ACC112 (cell line): Measurements from ENCODE around the gene CCDC66.
"Not testable (repeated sequence)": the region's sequence is repeated elsewhere in the genome, so short reads cannot be mapped to it uniquely, and the experiment has no call there.

Source experiments
- H2AFZ ChIP-seq: fragments of 200-600 bp; sonication (generic); one replicate; pipeline ENCODE4 v1.6.0; 2017; ENCODE audit warnings: antibody characterized with exemption, low read length; ENCODE audit not compliant: unreplicated experiment
- H3K27ac ChIP-seq: fragments of 200-600 bp; sonication (generic); 2 replicates; pipeline ENCODE4 v1.5.1; 2014; ENCODE audit warnings: low read depth, mild to moderate bottlenecking, antibody characterized with exemption, low read length, moderate library complexity
- H3K27me3 ChIP-seq: fragments of 200-600 bp; sonication (generic); 2 replicates; pipeline ENCODE4 v1.6.1; 2014; ENCODE audit warnings: mild to moderate bottlenecking, antibody characterized with exemption, low read length, moderate library complexity, mixed read lengths; ENCODE audit not compliant: insufficient read depth
- H3K36me3 ChIP-seq: fragments of 200-600 bp; sonication (generic); 2 replicates; pipeline ENCODE4 v1.6.1; 2016; ENCODE audit warnings: mild to moderate bottlenecking, antibody characterized with exemption, low read length, moderate library complexity, mixed read lengths; ENCODE audit not compliant: insufficient read depth
- H3K4me1 ChIP-seq: fragments of 200-600 bp; sonication (generic); one replicate; pipeline ENCODE4 v1.6.1; 2016; ENCODE audit warnings: low read length, mixed read lengths; ENCODE audit not compliant: insufficient read depth, unreplicated experiment, control insufficient read depth
- H3K4me3 ChIP-seq: fragments of 200-600 bp; sonication (generic); 2 replicates; pipeline ENCODE4 v1.5.1; 2014; ENCODE audit warnings: mild to moderate bottlenecking, low read depth, low read length
- H3K79me2 ChIP-seq: fragments of 200-600 bp; sonication (generic); one replicate; pipeline ENCODE4 v1.6.0; 2016; ENCODE audit warnings: low read length; ENCODE audit not compliant: control insufficient read depth, unreplicated experiment, insufficient read depth

CCDC66 gene

GRCh38 chr3:56591262-56591661, 34.3 kb downstream of the CCDC66 start:
- Histone ChIP-seq H3K36me3 (peaks cover 11% of the 10 kb centered on the region; the same call in 1 of the 2 replicates), H3K27ac (no peak overlapping the region)

DNA sequence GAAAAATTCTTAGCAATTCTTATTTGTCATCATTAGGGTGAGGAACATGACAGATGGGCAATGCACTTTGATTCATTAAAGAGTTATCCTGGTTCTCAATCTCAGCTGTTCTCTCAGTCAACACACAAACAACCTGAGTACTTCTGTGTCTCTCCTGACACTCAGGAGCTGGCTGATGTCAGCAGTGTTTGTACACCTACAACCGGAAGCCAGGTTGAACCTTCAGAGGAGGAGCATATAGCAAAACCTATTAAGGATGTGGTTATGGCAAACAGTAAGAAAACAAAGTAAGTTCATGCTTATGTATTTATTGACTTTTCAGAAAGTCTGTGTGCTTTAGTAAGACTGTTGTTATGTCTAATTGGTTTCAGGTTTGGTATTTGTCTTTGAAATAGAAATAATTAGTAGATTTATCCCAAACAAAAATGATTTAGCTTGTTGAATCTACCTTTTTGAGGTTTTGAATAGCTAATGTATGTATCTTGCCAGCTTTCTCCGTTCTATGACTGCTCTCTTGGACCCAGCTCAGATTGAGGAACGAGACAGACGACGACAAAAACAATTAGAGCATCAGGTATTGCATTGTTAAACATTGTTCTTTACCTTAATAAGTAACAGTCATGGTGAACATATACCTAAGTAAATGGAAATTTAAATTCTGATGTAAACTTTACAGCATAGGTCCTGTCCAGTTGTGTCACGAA, 36.6 kb downstream of the CCDC66 start:
- H3K79me2 ChIP-seq = peaks cover 3% of the 10 kb centered on the region
- no peaks in the 10 kb centered on the region for H3K4me1 ChIP-seq
- H3K36me3 ChIP-seq = peaks cover 11% of the 10 kb centered on the region; the same call in 1 of the 2 replicates
- H3K27me3 ChIP-seq = no peaks in the 10 kb centered on the region
- no peak overlapping the region for H2AFZ ChIP-seq
- H3K4me3 ChIP-seq = no peak overlapping the region
- H3K27ac ChIP-seq = no peak overlapping the region

More at GRCh38 chr3:56591262-56591661, 34.3 kb downstream of the CCDC66 start:
- no peaks in the 10 kb centered on the region for H3K4me1 ChIP-seq
- H3K79me2 ChIP-seq = no peaks in the 10 kb centered on the region
- H3K4me3 ChIP-seq = no peak overlapping the region
- H2AFZ ChIP-seq = no peak overlapping the region
- H3K27me3 ChIP-seq = no peaks in the 10 kb centered on the region

GRCh38 chr3:56595975-56596840, 39.2 kb downstream of the CCDC66 start:
- Histone ChIP-seq H3K27me3 (no peaks in the 10 kb centered on the region), H3K4me3 (no peak overlapping the region), H3K79me2 (peaks cover 8% of the 10 kb centered on the region), H3K36me3 (peaks cover 11% of the 10 kb centered on the region; the same call in 1 of the 2 replicates), H3K4me1 (no peaks in the 10 kb centered on the region), H3K27ac (no peak overlapping the region), H2AFZ (no peak overlapping the region)

- H3K36me3 ChIP-seq = peaks cover 19% of the 10 kb centered on the region
- not testable (repeated sequence) for H2AFZ ChIP-seq, H3K4me1 ChIP-seq, H3K27me3 ChIP-seq, H3K27ac ChIP-seq, H3K79me2 ChIP-seq, H3K4me3 ChIP-seq
Observed at GRCh38 chr3:56608479-56608878, 51.5 kb downstream of the CCDC66 start.

DNA sequence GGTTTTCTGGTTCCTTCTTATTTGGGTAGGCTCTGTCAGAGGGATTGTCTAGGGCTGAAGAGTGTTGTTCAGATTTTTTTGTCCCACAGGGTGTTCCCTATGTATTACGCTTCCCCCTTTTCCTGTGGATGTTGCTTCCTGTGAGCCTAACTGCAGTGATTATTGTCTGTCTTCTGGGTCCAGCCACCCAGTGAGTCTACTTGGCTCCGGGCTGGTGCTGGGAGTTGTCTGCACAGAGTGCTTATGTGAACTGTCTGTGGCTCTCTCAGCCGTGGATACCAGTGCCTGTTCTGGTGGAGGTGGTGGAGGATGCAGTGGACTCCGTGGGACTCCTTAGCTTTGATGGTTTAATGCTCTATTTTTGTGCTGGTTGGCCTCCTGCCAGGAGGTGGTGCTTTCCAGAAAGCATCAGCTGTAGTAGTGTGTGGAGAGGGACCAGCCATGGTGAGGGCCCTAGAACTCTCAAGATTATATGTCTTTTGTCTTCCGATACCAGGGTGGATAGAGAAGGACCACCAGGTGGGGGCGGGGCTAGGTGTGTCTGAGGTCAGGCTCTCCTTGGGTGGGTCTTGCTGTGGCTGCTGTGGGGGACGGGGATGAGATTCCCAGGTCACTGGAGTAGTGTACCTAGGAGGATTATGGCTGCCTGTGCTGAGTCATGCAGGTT, 53.8 kb downstream of the CCDC66 start:
- H3K27ac ChIP-seq = no peak overlapping the region
- no peak overlapping the region for H2AFZ ChIP-seq
- H3K36me3 ChIP-seq = peaks cover 32% of the 10 kb centered on the region
- peaks cover 8% of the 10 kb centered on the region for H3K79me2 ChIP-seq
- no peaks in the 10 kb centered on the region for H3K4me1 ChIP-seq
- H3K27me3 ChIP-seq = no peaks in the 10 kb centered on the region
- H3K4me3 ChIP-seq = no peak overlapping the region

DNA sequence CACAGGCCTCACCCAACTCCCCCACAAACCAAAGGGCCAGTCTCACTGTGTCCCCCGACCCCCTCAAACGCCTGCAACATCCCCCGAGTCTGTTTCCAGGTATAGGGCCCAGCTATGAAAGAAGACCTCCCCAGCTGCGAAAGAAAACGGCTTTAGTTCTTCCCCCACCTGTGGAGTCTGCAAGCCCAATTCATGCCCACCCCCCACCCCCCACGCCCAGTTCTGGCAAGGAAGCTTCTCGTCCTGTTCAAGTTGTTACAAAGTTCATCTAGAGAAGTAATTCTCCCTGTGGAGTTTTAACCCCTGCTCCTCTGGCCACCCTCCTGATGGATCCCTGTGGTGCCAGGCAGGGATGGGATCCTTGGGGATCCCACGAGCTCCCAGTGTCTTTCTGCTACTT, 54.4 kb downstream of the CCDC66 start:
- Histone ChIP-seq H3K79me2 (peaks cover 5% of the 10 kb centered on the region), H3K27me3 (no peaks in the 10 kb centered on the region), H3K4me1 (no peaks in the 10 kb centered on the region), H3K4me3 (no peak overlapping the region), H3K27ac (no peak overlapping the region), H3K36me3 (peaks cover 32% of the 10 kb centered on the region), H2AFZ (no peak overlapping the region)

DNA sequence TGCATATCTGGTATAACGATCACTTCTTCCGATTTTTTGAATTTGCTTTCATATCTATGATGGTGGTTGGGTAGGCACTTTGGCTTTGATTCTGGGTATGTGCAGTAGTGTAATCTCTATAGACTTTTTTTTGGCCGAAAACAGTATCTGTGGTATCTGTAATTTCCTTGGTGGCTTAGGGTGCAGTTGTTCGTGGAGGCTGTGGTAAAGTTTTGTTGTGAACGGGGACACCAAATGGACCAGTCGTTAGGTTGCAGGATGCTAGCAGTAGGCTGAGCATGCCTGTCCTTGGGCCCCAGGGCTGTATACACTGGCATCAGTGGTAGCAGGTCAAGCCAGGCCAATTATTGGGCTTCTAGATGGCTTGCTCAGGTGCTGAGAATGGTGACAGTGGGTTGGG, 55.2 kb downstream of the CCDC66 start:
- Histone ChIP-seq H2AFZ (no peak overlapping the region), H3K4me1 (no peaks in the 10 kb centered on the region), H3K36me3 (peaks cover 34% of the 10 kb centered on the region), H3K27me3 (no peaks in the 10 kb centered on the region), H3K27ac (no peak overlapping the region), H3K79me2 (peaks cover 4% of the 10 kb centered on the region), H3K4me3 (no peak overlapping the region)

GRCh38 chr3:56613016-56613415, 56.0 kb downstream of the CCDC66 start:
- peaks cover 41% of the 10 kb centered on the region for H3K36me3 ChIP-seq
- H3K4me1 ChIP-seq = no peaks in the 10 kb centered on the region

GRCh38 chr3:56616478-56617006, 59.6 kb downstream of the CCDC66 start:
- H3K4me3 ChIP-seq = no peak overlapping the region
- H3K4me1 ChIP-seq = no peaks in the 10 kb centered on the region
- peaks cover 57% of the 10 kb centered on the region for H3K36me3 ChIP-seq

More at GRCh38 chr3:56613016-56613415, 56.0 kb downstream of the CCDC66 start:
- H3K27me3 ChIP-seq = no peaks in the 10 kb centered on the region
- H3K4me3 ChIP-seq = no peak overlapping the region
- no peak overlapping the region for H2AFZ ChIP-seq
- no peak overlapping the region for H3K27ac ChIP-seq
- peaks cover 4% of the 10 kb centered on the region for H3K79me2 ChIP-seq

DNA sequence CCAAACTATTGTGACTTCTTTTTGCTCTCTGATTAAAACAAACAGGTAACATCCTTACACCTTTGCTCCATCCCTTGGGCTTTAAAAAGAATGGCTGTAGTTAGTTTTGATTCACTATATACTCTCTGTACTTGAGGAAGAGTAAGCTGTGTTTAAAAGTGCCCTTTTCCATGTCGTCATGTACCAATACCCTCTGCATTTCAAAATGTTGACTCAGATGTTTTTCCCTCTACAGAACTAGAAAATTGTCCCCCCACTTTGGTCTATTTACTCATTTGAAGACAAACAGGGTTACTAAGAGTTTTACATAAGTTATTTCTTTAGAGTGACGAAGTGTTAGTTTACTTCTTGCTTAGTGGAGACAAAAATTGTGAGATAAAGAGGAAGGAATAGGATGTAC, 63.4 kb downstream of the CCDC66 start:
- H3K79me2 ChIP-seq = no peaks in the 10 kb centered on the region
- no peak overlapping the region for H3K4me3 ChIP-seq
- H3K36me3 ChIP-seq = peaks cover 70% of the 10 kb centered on the region
- H3K27me3 ChIP-seq = no peaks in the 10 kb centered on the region
- H3K27ac ChIP-seq = peak overlapping the region; percentile 21; the same call in 1 of the 2 replicates
- no peak overlapping the region for H2AFZ ChIP-seq
- H3K4me1 ChIP-seq = no peaks in the 10 kb centered on the region

More at GRCh38 chr3:56616478-56617006, 59.6 kb downstream of the CCDC66 start:
- no peak overlapping the region for H2AFZ ChIP-seq
- no peaks in the 10 kb centered on the region for H3K27me3 ChIP-seq
- H3K79me2 ChIP-seq = peaks cover 4% of the 10 kb centered on the region
- H3K27ac ChIP-seq = no peak overlapping the region
